CD14-positive monocyte (primary cell): ENCODE data around the gene TTC21A. TPM values are rescaled to one million over a fixed set of nuclear protein-coding genes. Genes with fewer than 3 reads are reported as not detected.

Source experiments
- DNase-seq, 3 donors: peaks; one replicate each; pipeline ENCODE4 v3.0.0-alpha.2; 2011 to 2022
- H2AFZ ChIP-seq: 2 replicates; pipeline ENCODE4 v1.6.0; 2012; ENCODE audit warnings: mild to moderate bottlenecking, low read depth, low read length, inconsistent platforms; ENCODE audit not compliant: insufficient read depth, poor library complexity, severe bottlenecking
- H3K27ac ChIP-seq, 2 donors: 1 replicate in 1 of 2; 2 replicates in 1 of 2; pipeline ENCODE4 v1.5.1; 2012 to 2013; ENCODE audit warnings: low read length in 2 of 2, control low read depth in 1 of 2, inconsistent platforms in 1 of 2, low read depth in 1 of 2, mild to moderate bottlenecking in 1 of 2
- H3K27me3 ChIP-seq, 2 donors: one replicate each; pipeline versions ENCODE4 v1.6.0 to v1.6.1; 2011 to 2013; ENCODE audit warnings: low read length in 2 of 2; ENCODE audit not compliant: control insufficient read depth in 2 of 2, insufficient read depth in 2 of 2
- H3K36me3 ChIP-seq, 2 donors: replicated peaks in 1 of 2; 1 replicate in 1 of 2; 2 replicates in 1 of 2; pipeline versions ENCODE4 v1.5.1 to v1.6.1; 2012 to 2013; ENCODE audit warnings: low read length in 2 of 2, control low read depth in 1 of 2, inconsistent platforms in 1 of 2, mild to moderate bottlenecking in 1 of 2; ENCODE audit not compliant: insufficient read depth in 2 of 2, control insufficient read depth in 1 of 2
- H3K4me1 ChIP-seq, 2 donors: 1 replicate in 1 of 2; 2 replicates in 1 of 2; pipeline versions ENCODE4 v1.5.1 to v1.6.1; 2012 to 2013; ENCODE audit warnings: low read length in 2 of 2, control low read depth in 1 of 2, inconsistent platforms in 1 of 2, mild to moderate bottlenecking in 1 of 2, moderate library complexity in 1 of 2; ENCODE audit not compliant: insufficient read depth in 2 of 2, control insufficient read depth in 1 of 2
- H3K4me2 ChIP-seq: replicated peaks from 2 replicates; pipeline ENCODE3; 2012; ENCODE audit warnings: low read length, moderate library complexity, mild to moderate bottlenecking; ENCODE audit not compliant: poor library complexity, severe bottlenecking; ENCODE audit errors: extremely low read depth
- H3K4me3 ChIP-seq, 3 experiments: fragments of 200-600 bp in 1 of 3; sonication (generic) in 1 of 3; replicated peaks in 1 of 3; 1 replicate in 2 of 3; 2 replicates in 1 of 3; pipeline ENCODE4 v1.5.1; 2011 to 2013; ENCODE audit warnings: low read length in 3 of 3, mild to moderate bottlenecking in 3 of 3, control low read depth in 2 of 3, low read depth in 2 of 3, inconsistent platforms in 1 of 3, moderate library complexity in 1 of 3
- H3K79me2 ChIP-seq: 2 replicates; pipeline ENCODE4 v1.6.0; 2012; ENCODE audit warnings: mild to moderate bottlenecking, control low read depth, inconsistent platforms, low read length, moderate library complexity; ENCODE audit not compliant: insufficient read depth
- H3K9ac ChIP-seq: 2 replicates; pipeline ENCODE4 v1.6.0; 2017; ENCODE audit warnings: low read length, mild to moderate bottlenecking; ENCODE audit not compliant: insufficient read depth, poor library complexity, severe bottlenecking
- H3K9me3 ChIP-seq, 2 donors: replicated peaks in 1 of 2; 1 replicate in 1 of 2; 2 replicates in 1 of 2; pipeline versions ENCODE4 v1.5.1 to v1.6.1; 2012 to 2013; ENCODE audit warnings: low read length in 2 of 2, control low read depth in 1 of 2; ENCODE audit not compliant: control insufficient read depth in 1 of 2, insufficient read depth in 1 of 2
- H4K20me1 ChIP-seq: 2 replicates; pipeline ENCODE4 v1.6.0; 2012; ENCODE audit warnings: mild to moderate bottlenecking, low read length, control low read depth, moderate library complexity; ENCODE audit not compliant: insufficient read depth
- H3K27ac Mint-ChIP-seq, 7 donors: one replicate each; pipeline ENCODE4 v1.8.0; 2020; ENCODE audit warnings: mild to moderate bottlenecking in 7 of 7, mixed read lengths in 7 of 7, moderate library complexity in 6 of 7, inconsistent platforms in 2 of 7
- H3K27me3 Mint-ChIP-seq, 3 donors: one replicate each; pipeline ENCODE4 v1.8.0; 2021 to 2022; ENCODE audit warnings: low read depth in 3 of 3, mild to moderate bottlenecking in 3 of 3, mixed read lengths in 3 of 3, moderate library complexity in 3 of 3, inconsistent platforms in 1 of 3
- H3K36me3 Mint-ChIP-seq, 2 donors: one replicate each; pipeline ENCODE4 v1.8.0; 2020; ENCODE audit warnings: mixed read lengths in 2 of 2, inconsistent platforms in 1 of 2, mild to moderate bottlenecking in 1 of 2
- H3K4me1 Mint-ChIP-seq: one replicate; pipeline ENCODE4 v1.8.0; 2020; ENCODE audit warnings: mild to moderate bottlenecking, mixed read lengths
- H3K4me3 Mint-ChIP-seq, 2 donors: one replicate each; pipeline ENCODE4 v1.8.0; 2020; ENCODE audit warnings: mild to moderate bottlenecking in 2 of 2, mixed read lengths in 2 of 2, moderate library complexity in 1 of 2
- H3K9me3 Mint-ChIP-seq, 7 donors: one replicate each; pipeline ENCODE4 v1.8.0; 2020 to 2022; ENCODE audit warnings: mixed read lengths in 7 of 7, mild to moderate bottlenecking in 6 of 7, moderate library complexity in 6 of 7, inconsistent platforms in 2 of 7
- WGBS: methylation state at CpG from one replicate; pipeline ENCODE4 v1.1.5; 2013; ENCODE audit warnings: missing lambda C conversion rate; ENCODE audit not compliant: insufficient coverage; 5-methylcytosine and 5-hydroxymethylcytosine counted together
- intact Hi-C, 2 donors: fragments of 100-400 bp; cut with micrococcal nuclease; formaldehyde crosslinking; loops; one replicate each; pipeline versions ENCODE4 v1.15.0 to v1.15.1; 2023
- polyA plus RNA-seq, 3 donors: library from polyadenylated mRNA; depleted of rRNA in 1 of 3; unstranded in 2 of 3; stranded (reverse) in 1 of 3; fragments of 300-500 nt in 2 of 3; fragments of >200 nt in 1 of 3; fragmentation: Illumina TruSeq in 2 of 3; gene quantifications; 1 replicate in 2 of 3; 2 replicates in 1 of 3; pipeline ENCODE4 v1.2.3, GENCODE V29; 2012 to 2021
- TF ChIP-seq, protein P1 (sequence below): fragments of 200-600 bp; IDR thresholded peaks from one replicate; pipeline ENCODE4 v1.8.0; 2022; ENCODE audit warnings: antibody characterized with exemption, mild to moderate bottlenecking

Gene TTC21A
- polyA plus RNA-seq, 3 donors, result 0.67 to 12.9 (median 2.2) TPM

DNA sequence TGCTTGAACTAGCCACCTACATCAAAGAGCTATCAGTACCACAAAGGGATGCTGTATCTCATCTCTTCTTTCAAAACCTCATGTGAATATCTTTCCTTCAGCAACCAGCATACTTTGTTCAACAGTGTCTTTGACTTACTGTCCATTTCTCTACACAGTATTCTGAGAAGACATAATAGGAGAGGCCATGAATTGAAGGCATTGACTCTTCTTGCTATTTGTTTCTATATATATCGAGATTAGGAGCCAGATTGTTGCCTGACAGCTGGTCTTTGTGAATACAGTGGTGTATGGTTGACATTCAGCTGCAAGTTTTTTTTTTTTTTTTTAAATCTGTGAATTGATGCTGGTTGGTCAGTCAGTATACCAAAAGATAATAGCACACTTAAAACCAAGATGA lies 58.0 kb downstream of the TTC21A start:
- Histone ChIP-seq H3K36me3 (no peaks in the 10 kb centered on the region), H3K27ac (no peak overlapping the region), H3K9ac (no peak overlapping the region), H3K9me3 (no peaks in the 10 kb centered on the region), H3K79me2 (no peaks in the 10 kb centered on the region), H3K4me3 (no peak overlapping the region), H3K4me2 (no peak overlapping the region), H4K20me1 (no peaks in the 10 kb centered on the region), H3K27me3 (no peaks in the 10 kb centered on the region), H2AFZ (no peak overlapping the region), H3K4me1 (peaks cover 35 to 45% of the 10 kb centered on the region in 2 donors)
- TF ChIP-seq, protein P1, sequence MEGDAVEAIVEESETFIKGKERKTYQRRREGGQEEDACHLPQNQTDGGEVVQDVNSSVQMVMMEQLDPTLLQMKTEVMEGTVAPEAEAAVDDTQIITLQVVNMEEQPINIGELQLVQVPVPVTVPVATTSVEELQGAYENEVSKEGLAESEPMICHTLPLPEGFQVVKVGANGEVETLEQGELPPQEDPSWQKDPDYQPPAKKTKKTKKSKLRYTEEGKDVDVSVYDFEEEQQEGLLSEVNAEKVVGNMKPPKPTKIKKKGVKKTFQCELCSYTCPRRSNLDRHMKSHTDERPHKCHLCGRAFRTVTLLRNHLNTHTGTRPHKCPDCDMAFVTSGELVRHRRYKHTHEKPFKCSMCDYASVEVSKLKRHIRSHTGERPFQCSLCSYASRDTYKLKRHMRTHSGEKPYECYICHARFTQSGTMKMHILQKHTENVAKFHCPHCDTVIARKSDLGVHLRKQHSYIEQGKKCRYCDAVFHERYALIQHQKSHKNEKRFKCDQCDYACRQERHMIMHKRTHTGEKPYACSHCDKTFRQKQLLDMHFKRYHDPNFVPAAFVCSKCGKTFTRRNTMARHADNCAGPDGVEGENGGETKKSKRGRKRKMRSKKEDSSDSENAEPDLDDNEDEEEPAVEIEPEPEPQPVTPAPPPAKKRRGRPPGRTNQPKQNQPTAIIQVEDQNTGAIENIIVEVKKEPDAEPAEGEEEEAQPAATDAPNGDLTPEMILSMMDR, result no peak
- intact Hi-C loops, result no loop called here
- WGBS, result no CpG with 5 or more reads among the region's 1 CpG
- Mint-ChIP-seq H3K4me3 (no peak overlapping the region), H3K4me1 (peaks cover 38% of the 10 kb centered on the region), H3K27me3 (no peaks in the 10 kb centered on the region), H3K36me3 (no peaks in the 10 kb centered on the region), H3K27ac (no peak overlapping the region), H3K9me3 (peaks cover 0 to 1% (median 0%) of the 10 kb centered on the region in 7 donors)
- no peak for DNase-seq

GRCh38 chr3:39166134-39166710 lies 58.7 kb downstream of the TTC21A start:
- no peaks in the 10 kb centered on the region for H3K27me3 Mint-ChIP-seq
- no peaks in the 10 kb centered on the region for H3K79me2 ChIP-seq
- H4K20me1 ChIP-seq, result no peaks in the 10 kb centered on the region
- H3K27ac ChIP-seq, result peak overlapping the region in 1 of 2 donors; percentile 88
- peaks cover 38% of the 10 kb centered on the region for H3K4me1 Mint-ChIP-seq
- H2AFZ ChIP-seq, result no peak overlapping the region
- no peak overlapping the region for H3K9ac ChIP-seq
- H3K4me3 ChIP-seq, result peak overlapping the region in 1 of 3 experiments; percentile 13
- no peak overlapping the region for H3K4me3 Mint-ChIP-seq
- H3K9me3 ChIP-seq, result no peaks in the 10 kb centered on the region
- TF ChIP-seq, protein P1, result no peak
- WGBS, result 40% methylated on average over 1 of the region's 3 CpGs
- peak overlapping the region; percentile 86 to 95 (median 92) for H3K27ac Mint-ChIP-seq
- intact Hi-C loops, result no loop called here
- peaks cover 35 to 45% of the 10 kb centered on the region in 2 donors for H3K4me1 ChIP-seq
- peak in 2 of 3 donors; percentile 68 to 83 for DNase-seq
- peaks cover 0 to 1% (median 0%) of the 10 kb centered on the region in 7 donors for H3K9me3 Mint-ChIP-seq
- H3K4me2 ChIP-seq, result no peak overlapping the region
- no peaks in the 10 kb centered on the region for H3K27me3 ChIP-seq
- no peaks in the 10 kb centered on the region for H3K36me3 ChIP-seq
- H3K36me3 Mint-ChIP-seq, result no peaks in the 10 kb centered on the region
